Measurements from ENCODE around the gene TNFSF15.

GRCh38 chr9:114847492-114848417 is 41.9 kb upstream of the TNFSF15 start:
- TF ChIP-seq CTCF (IDR thresholded peaks at IDR 0.05; ENCODE audit: low read depth, low read length), result no peak
- no peak for TF ChIP-seq EZH2phosphoT487 (IDR thresholded peaks at IDR 0.05; ENCODE audit: low read depth)
